Hematopoietic multipotent progenitor cell treated with erythropoietin and hydrocortisone succinate and interleukin-3 and kit ligand, for 15 days (in vitro differentiated cells): ENCODE measurements around the gene SLC16A2.
"Not testable (repeated sequence)": the region's sequence is repeated elsewhere in the genome, so short reads cannot be mapped to it uniquely, and the experiment has no call there.

Source experiments
- DNase-seq: peaks from one replicate; pipeline ENCODE4 v3.0.0-alpha.2; 2015; ENCODE audit warnings: low spot score

SLC16A2 gene

GRCh38 chrX:74446876-74447275 is 25.6 kb downstream of the SLC16A2 start:
- DNase-seq, result no peak

GRCh38 chrX:74448669-74449068 is 27.4 kb downstream of the SLC16A2 start:
- no peak for DNase-seq

- DNase-seq, result no peak
Observed at GRCh38 chrX:74449322-74449936, 28.1 kb downstream of the SLC16A2 start.

DNA sequence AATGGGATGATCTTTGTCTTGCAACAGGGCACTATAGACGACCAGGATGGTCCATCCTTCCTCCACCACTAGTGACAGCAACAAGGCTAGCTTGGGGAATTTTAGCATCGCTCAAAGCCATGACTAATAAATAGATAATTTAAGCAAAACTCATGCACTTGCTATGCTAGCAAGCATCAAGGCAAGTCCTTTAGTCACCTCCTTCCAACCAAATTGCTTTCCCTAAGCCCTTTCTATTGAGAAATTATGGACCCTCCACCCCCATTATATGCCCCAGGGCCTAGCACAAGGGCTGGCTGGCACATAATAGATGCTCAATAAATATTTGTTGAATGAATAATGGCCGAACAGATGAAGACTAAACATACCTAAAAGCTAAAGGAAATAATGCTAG is 28.6 kb downstream of the SLC16A2 start:
- no peak for DNase-seq

DNA sequence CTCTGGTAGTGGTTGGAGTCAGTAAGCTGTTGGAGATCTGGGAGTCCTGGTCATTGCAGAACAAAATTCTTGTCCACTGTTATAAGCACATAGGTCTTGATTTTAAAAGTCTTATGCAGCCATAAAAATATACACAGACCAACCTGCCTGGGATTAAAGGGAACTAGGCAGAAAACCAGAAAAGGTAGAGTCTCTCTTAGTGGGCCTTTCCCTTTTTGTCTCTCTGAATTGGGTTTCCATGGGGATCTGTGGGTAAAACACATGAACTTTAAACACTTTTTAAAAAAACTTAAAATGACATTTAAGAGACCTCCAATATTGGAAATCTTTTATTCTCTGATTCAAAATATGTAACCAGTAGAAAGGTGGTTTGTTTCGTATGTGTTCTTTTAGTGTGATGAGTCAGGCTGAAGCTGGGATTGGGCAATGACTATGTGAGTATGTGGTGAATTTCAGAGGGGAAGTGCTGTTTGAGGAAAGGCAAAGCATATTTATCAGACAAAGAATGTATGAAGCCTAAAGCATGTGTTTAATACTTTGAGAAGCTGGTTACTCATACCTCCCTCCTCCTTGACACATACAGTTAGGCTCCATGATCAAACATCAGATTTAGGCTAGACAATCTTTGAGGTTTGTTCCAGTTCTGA is 29.6 kb downstream of the SLC16A2 start:
- no peak for DNase-seq

GRCh38 chrX:74451450-74452198 is 30.3 kb downstream of the SLC16A2 start:
- DNase-seq, result no peak

- no peak for DNase-seq
Observed at GRCh38 chrX:74452199-74452481, 30.8 kb downstream of the SLC16A2 start.

DNA sequence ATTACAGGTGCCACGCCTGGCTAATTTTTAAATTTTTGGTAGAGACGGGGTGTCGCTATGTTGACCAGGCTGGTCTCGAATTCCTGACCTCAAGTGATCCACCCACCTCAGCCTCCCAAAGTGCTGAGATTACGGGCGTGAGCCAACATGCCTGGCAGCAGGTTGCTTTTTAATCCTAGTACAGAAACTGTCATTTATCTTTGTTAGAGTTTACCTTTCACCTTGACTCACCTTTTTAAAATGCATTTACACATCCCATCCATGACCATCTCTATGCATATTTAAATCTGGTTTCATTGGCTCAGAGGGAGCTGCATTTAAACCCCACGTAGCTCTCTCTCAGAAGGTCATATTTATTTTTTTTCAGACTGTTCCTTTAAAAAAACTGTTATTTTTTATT is 31.9 kb downstream of the SLC16A2 start:
- no peak for DNase-seq

DNA sequence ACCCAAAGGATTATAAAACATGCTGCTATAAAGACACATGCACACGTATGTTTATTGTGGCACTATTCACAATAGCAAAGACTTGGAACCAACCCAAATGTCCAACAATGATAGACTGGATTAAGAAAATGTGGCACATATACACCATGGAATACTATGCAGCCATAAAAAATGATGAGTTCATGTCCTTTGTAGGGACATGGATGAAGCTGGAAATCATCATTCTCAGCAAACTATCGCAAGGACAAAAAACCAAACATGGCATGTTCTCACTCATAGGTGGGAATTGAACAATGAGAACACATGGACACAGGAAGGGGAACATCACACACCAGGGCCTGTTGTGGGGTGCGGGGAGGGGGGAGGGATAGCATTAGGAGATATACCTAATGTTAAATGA is 32.9 kb downstream of the SLC16A2 start:
- not testable (repeated sequence) for DNase-seq

DNA sequence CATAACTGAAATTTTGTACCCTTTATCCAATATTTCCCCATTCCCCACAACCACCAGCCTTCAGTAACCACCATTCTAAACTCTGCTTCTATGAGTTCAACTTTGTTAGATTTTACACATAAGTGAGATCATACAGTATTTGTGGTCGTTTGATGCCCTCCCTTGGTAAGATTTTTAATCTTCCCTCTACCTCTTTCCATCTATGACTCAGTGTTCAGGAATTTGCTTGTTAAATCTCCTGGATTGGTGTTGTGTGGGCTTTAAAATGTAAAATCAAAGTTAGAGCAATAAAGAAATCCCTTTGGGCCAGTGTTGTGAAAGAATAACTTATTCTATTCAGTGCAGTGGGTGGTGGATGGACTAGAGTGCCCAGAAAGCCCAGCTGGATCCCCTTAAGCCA is 37.4 kb downstream of the SLC16A2 start:
- DNase-seq, result no peak

DNA sequence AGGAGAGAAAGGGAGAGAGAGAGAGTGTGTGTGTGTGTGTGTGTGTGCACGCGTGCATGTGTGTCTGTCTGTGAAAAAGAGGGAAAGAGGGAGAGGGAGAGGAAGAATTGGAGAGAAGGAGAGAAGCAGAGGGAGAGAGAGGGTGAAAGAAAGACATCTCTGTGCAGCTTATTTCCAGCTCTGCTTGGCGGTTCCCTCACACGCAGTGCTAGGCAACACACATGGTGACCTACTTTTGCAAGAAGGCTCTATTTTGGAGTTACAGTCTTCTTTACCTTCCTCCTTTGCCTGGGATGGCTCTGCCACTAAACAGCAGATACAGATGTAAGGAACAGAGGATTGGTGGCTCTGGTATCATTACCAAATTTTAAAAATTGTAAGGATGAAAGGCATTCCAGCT is 40.1 kb downstream of the SLC16A2 start:
- DNase-seq, result no peak

DNA sequence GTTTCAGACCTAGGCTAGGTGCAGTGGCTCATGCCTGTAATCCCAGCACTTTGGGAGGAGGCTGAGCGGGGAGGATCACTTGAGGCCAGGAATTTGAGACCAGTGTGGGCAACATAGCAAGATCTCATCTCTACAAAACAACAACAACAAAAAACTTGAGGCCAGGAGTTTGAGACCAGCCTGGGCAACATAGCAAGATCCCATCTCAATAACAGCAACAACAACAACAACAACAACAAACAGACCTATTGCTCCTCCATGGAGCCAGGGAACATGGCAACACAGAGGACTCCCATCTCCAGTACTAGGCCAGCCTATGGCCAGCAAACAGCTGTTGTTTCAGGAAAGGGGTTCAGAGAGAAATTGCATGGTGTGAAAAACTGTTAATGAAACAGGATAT is 43.4 kb downstream of the SLC16A2 start:
- no peak for DNase-seq

- no peak for DNase-seq
Observed at GRCh38 chrX:74465424-74465823, 44.1 kb downstream of the SLC16A2 start.

DNA sequence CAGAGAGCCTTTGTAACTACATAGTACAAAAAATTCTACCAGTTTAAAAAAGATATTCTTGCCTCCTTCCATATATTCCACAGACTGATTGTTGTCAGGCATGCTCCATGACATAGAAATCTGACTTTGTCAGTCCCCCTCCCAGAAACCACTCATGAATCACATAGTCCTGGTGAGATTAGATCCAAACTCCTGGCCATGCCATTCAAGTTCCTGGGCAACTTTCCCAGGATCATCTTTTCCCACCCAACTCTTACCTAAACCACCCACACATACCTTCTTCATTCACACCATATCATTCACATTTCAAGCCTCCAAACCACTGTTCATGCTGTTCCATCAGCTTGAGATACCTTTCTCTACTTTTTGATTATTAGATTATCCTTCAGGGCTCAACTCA is 46.4 kb downstream of the SLC16A2 start:
- no peak for DNase-seq

DNA sequence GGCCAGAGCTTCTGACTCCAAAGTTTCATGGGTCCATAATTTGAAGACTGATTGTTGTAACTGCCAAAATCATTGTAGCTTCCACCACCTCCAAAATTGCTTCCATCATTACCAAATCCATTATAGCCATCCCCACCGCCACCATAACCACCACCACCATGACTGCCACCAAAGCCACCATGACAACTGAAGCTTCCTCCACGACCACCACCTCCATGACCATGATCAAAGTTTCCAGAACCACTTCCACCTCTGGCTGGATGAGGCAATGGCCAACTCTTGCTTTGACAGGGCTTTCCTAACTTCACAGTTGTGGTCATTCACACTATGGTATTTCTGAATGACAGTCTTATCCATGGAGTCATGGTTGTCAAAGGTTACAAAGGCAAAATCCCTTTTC is 51.8 kb downstream of the SLC16A2 start:
- not testable (repeated sequence) for DNase-seq

GRCh38 chrX:74490247-74490646 is 69.0 kb downstream of the SLC16A2 start:
- no peak for DNase-seq

DNA sequence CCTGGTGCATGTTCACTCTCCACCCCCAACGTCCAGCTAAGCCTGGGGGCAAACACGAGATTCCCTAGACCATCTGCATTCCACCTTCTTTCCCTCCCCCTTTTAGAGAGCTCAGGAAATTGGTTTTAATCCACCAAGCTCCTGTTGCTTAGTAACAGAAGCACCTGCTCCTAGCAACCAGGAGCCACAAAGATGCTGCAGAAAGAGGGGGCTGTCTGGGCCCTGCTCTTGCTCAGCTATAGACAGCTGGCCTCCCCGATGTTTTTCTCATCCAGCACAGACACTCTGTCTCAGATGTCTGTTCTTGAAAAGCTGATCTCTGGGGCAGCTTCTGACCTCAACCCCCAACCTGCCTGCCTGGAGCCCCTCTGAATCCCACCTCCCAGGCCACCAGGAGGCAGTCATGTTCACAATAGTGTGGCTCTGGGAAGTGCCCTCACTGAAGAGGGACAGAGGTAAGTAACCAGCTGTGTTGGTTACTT is 71.5 kb downstream of the SLC16A2 start:
- DNase-seq, result no peak

GRCh38 chrX:74493806-74494205 is 72.5 kb downstream of the SLC16A2 start:
- DNase-seq, result no peak

DNA sequence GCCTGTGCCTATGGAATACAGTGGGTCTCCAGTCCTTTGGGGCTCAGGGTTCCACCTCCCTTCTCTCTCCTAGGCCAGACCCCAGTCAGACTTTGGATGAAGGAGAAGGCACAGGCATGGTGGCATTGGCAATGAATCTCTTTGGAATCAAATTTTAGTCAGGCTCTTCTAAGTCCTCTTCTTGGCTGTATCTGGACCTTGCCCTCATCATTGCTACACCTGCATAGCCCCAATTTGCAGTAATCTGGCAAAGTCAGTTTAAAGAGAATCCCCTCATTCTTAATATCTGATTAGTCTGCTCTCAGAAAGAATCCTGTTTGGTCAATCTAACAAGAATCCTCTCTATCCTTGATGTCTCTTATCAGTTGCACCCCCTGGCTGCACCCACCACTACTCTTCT is 77.6 kb downstream of the SLC16A2 start:
- DNase-seq, result no peak

- no peak for DNase-seq
Observed at GRCh38 chrX:74500067-74500466, 78.8 kb downstream of the SLC16A2 start.

DNA sequence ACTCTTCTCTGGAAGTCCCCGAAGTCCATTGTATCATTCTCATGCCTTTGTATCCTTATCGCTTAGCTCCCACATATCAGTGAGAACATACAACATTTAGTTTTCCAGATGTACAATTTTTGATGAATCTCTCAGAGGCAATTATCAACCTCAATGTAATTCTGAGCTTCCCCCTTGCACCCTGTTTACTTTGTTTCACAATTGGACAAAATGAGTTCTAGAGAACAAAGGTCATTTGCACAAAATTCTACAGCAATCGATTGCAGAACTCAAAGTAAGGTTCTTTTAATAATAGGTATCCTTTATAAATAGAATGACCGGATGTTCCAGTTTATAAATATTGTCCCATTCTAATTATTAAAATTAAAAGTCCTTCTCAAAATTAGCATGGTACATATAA is 79.3 kb downstream of the SLC16A2 start:
- no peak for DNase-seq

GRCh38 chrX:74505437-74505836 is 84.1 kb downstream of the SLC16A2 start:
- no peak for DNase-seq

DNA sequence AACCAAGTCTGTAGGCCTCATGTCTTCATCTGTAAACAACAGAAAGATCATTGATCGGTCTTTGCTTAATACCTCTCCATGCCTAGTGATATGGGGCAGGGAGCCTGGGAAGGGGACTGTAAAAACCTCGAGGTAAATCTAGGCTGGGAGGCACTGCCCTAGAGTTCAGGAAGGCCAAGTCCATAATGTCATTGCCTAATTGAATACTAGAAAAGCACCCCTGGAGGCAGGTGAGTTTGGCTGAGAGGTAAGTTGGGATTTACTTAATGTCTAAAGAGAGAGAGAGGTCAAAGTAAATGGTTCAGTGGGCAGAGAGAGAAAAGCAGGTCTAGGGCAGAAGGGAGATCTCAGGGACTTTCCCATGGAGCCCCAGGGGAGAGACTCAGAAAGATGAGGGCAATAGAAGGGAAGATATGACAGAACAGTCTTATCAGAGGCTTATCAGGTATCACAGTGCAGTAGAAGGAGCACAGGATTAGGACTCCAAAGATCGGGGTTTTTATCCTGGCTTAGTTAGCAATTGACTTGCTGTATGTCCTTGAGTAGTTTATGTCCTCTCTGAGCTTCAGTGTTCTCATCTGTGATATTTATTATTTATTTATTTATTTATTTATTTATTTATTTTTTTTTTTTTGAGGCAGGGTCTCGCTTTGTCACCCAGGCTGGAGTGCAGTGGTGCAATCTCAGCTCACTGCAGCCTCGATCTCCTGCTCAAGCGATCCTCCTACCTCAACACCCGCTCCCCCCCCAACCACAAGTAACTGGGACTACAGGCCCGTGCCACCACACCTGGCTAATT is 85.2 kb downstream of the SLC16A2 start:
- DNase-seq, result no peak
